Effector memory CD4-positive, alpha-beta T cell (primary cell): ENCODE measurements around the gene CREB5.

Experiments
- DNase-seq, 3 donors: peaks; one replicate each; pipeline ENCODE4 v3.0.0-alpha.2; 2020
- H3K27ac ChIP-seq: 2 replicates; pipeline ENCODE4 v1.7.0; 2013; ENCODE audit warnings: mild to moderate bottlenecking, low read length, moderate library complexity; ENCODE audit not compliant: insufficient read depth, poor library complexity, severe bottlenecking
- H3K27me3 ChIP-seq: replicated peaks from 2 replicates; pipeline ENCODE4 v1.7.0; 2013; ENCODE audit warnings: mild to moderate bottlenecking, low read length; ENCODE audit not compliant: insufficient read depth, control insufficient read depth, poor library complexity, severe bottlenecking
- H3K36me3 ChIP-seq: 2 replicates; pipeline ENCODE4 v1.7.0; 2013; ENCODE audit warnings: mild to moderate bottlenecking, low read length, moderate library complexity; ENCODE audit not compliant: control insufficient read depth, insufficient read depth
- H3K4me1 ChIP-seq: 2 replicates; pipeline ENCODE4 v1.7.0; 2013; ENCODE audit warnings: low read length, mild to moderate bottlenecking; ENCODE audit not compliant: control insufficient read depth, insufficient read depth, poor library complexity, severe bottlenecking
- H3K4me3 ChIP-seq: 2 replicates; pipeline ENCODE4 v1.7.0; 2013; ENCODE audit warnings: low read length, low read depth, mild to moderate bottlenecking; ENCODE audit not compliant: insufficient read depth, poor library complexity, severe bottlenecking
- H3K9me3 ChIP-seq: 2 replicates; pipeline ENCODE4 v1.7.0; 2013; ENCODE audit warnings: mild to moderate bottlenecking, low read length, moderate library complexity; ENCODE audit not compliant: control insufficient read depth

CREB5 gene

GRCh38 chr7:28417321-28417940, 5.1 kb downstream of the CREB5 start:
- no peaks in the 10 kb centered on the region for H3K9me3 ChIP-seq
- H3K4me3 ChIP-seq: no peak overlapping the region
- no peaks in the 10 kb centered on the region for H3K4me1 ChIP-seq
- peaks cover 3% of the 10 kb centered on the region for H3K27me3 ChIP-seq
- DNase-seq: no peak
- H3K27ac ChIP-seq: no peak overlapping the region
- H3K36me3 ChIP-seq: no peaks in the 10 kb centered on the region

- H3K9me3 ChIP-seq: no peaks in the 10 kb centered on the region
- H3K27me3 ChIP-seq: peaks cover 3% of the 10 kb centered on the region
- DNase-seq: no peak
- H3K27ac ChIP-seq: no peak overlapping the region
- H3K4me1 ChIP-seq: no peaks in the 10 kb centered on the region
- no peak overlapping the region for H3K4me3 ChIP-seq
- no peaks in the 10 kb centered on the region for H3K36me3 ChIP-seq
These were observed 6.0 kb downstream of the CREB5 start for GRCh38 chr7:28418311-28418710.

- Histone ChIP-seq H3K27ac (no peak overlapping the region), H3K27me3 (no peaks in the 10 kb centered on the region), H3K4me1 (no peaks in the 10 kb centered on the region), H3K4me3 (no peak overlapping the region), H3K9me3 (no peaks in the 10 kb centered on the region), H3K36me3 (no peaks in the 10 kb centered on the region)
- no peak for DNase-seq
These were observed 6.6 kb downstream of the CREB5 start for GRCh38 chr7:28418966-28419365.

GRCh38 chr7:28419716-28420115, 7.4 kb downstream of the CREB5 start:
- no peak overlapping the region for H3K27ac ChIP-seq
- no peaks in the 10 kb centered on the region for H3K4me1 ChIP-seq
- DNase-seq: no peak

DNA sequence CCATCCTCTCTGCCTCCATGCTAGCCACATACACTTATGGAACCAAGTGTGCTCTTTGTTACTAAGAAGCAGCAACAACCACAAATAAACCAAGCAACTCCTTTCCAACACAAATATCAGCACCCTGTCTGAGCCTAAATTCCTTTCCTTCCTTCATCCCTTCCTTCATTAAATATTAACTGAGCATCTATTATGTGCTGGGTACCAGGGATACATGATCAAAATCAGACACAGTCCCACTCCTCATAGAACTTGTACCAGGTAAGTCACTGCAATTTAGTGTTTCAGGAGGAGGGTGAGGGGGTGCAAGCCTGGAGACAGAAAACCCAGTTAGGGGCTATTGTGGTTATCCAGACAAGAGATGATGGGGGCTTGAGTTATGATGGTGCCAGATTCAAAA, 10.8 kb downstream of the CREB5 start:
- no peaks in the 10 kb centered on the region for H3K9me3 ChIP-seq
- no peaks in the 10 kb centered on the region for H3K36me3 ChIP-seq
- no peak overlapping the region for H3K27ac ChIP-seq
- H3K27me3 ChIP-seq: no peaks in the 10 kb centered on the region
- H3K4me1 ChIP-seq: no peaks in the 10 kb centered on the region
- DNase-seq: no peak
- no peak overlapping the region for H3K4me3 ChIP-seq

More at GRCh38 chr7:28419716-28420115, 7.4 kb downstream of the CREB5 start:
- Histone ChIP-seq H3K36me3 (no peaks in the 10 kb centered on the region), H3K27me3 (no peaks in the 10 kb centered on the region), H3K4me3 (no peak overlapping the region), H3K9me3 (no peaks in the 10 kb centered on the region)

DNA sequence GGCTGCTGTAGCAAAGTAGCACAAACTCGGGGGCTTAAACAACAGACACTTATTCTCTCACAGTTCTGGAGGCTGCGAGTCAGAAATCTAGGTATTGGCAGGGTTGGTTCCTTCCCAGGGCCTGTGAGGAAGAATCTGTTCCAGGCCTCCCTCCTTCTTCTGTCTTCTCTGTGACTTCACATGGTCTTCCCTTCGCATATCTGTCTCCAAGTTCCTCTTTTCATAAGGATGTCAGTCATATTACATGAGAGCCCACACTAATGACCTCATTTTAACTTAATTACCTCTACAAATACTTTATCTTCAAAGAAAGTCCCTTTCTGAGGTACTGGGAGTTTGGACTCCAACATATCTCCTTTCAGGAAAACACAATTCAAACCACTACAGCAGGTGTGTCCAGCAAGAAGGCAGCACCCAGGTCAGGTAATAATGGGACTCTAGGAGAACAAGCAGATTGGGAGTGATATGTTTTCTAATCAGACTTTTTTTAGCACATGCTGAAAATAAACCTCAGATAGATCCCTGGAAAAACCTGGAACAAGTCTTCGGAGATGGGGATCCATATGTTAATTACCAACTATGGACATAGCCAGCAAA, 11.7 kb downstream of the CREB5 start:
- Histone ChIP-seq H3K4me1 (no peaks in the 10 kb centered on the region), H3K27ac (no peak overlapping the region), H3K36me3 (no peaks in the 10 kb centered on the region), H3K27me3 (no peaks in the 10 kb centered on the region), H3K4me3 (no peak overlapping the region), H3K9me3 (no peaks in the 10 kb centered on the region)
- no peak for DNase-seq

DNA sequence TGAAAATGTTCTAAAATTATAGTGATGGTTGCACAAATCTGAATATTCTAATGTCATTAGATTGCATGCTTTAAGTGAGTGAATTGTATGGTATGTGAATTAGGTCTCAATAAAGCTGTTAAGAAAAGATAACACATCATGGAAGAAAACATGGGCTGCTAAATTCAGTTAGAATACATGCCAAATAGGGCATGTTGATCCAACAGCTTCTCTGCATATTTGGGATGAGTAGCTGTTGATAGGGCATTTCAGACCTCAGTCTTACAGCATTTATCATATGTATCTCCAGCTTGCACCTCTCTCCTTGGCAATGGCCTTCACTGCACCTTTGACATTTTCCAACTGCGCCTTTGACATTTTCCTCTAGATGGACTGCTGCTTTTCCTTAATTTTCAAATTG, 13.2 kb downstream of the CREB5 start:
- H3K4me3 ChIP-seq: no peak overlapping the region
- H3K4me1 ChIP-seq: no peaks in the 10 kb centered on the region
- no peak overlapping the region for H3K27ac ChIP-seq
- H3K27me3 ChIP-seq: no peaks in the 10 kb centered on the region
- no peak for DNase-seq
- no peaks in the 10 kb centered on the region for H3K9me3 ChIP-seq
- no peaks in the 10 kb centered on the region for H3K36me3 ChIP-seq

- no peak overlapping the region for H3K4me3 ChIP-seq
- no peaks in the 10 kb centered on the region for H3K9me3 ChIP-seq
- no peak overlapping the region for H3K27ac ChIP-seq
- H3K36me3 ChIP-seq: no peaks in the 10 kb centered on the region
- H3K4me1 ChIP-seq: no peaks in the 10 kb centered on the region
- H3K27me3 ChIP-seq: no peaks in the 10 kb centered on the region
- no peak for DNase-seq
These were observed 14.9 kb downstream of the CREB5 start for GRCh38 chr7:28427236-28427635.

DNA sequence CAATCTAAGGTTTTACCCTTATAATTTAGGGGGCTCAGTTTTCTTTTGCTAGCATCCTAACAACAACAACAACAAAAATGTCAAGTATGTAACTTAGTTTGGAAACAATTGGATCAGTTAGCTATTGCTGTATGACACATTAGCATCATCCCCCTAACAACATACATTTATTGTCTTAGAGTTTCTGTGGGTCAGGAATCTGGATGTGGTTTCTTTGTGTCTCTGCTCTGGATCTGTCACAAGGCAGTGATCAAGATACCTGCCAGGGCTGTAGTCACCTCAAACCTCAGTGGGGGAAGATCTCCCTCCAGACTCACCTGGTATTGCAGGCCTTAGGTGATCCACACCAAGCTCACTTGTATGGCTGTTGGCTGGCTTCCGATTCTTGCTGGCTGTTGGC, 18.3 kb downstream of the CREB5 start:
- Histone ChIP-seq H3K27ac (no peak overlapping the region), H3K4me1 (no peaks in the 10 kb centered on the region), H3K9me3 (no peaks in the 10 kb centered on the region), H3K36me3 (no peaks in the 10 kb centered on the region), H3K4me3 (no peak overlapping the region), H3K27me3 (no peaks in the 10 kb centered on the region)
- no peak for DNase-seq

DNA sequence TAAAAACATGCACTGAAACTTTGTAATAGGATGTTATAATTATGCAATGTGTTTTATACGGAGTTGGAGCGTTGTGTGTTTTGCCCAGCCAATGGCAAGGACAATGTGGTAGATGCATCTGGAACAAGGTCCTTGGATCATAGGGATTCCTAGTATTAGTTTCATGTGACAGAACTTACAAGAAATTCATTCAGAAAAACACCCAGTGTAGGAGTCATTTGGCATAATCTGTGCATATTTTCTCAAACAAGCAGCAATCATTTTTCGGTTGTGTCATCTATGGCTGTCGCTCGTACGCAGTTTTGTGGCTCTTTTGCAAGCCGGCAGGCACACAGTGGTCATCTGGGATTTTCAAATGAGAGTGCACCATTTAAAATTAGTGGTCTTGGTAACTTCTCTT, 19.8 kb downstream of the CREB5 start:
- no peak for DNase-seq
- Histone ChIP-seq H3K9me3 (no peaks in the 10 kb centered on the region), H3K4me1 (no peaks in the 10 kb centered on the region), H3K36me3 (no peaks in the 10 kb centered on the region), H3K27ac (no peak overlapping the region), H3K4me3 (no peak overlapping the region), H3K27me3 (no peaks in the 10 kb centered on the region)
